Measurements from ENCODE around the gene ASS1. TPM values are rescaled to one million over a fixed set of nuclear protein-coding genes. Genes with fewer than 3 reads are reported as not detected.
"Not testable (repeated sequence)": the region's sequence is repeated elsewhere in the genome, so short reads cannot be mapped to it uniquely, and the experiment has no call there.

The ASS1 gene
- total RNA-seq, 1 donor from 2014 or later = 117 TPM

- Histone ChIP-seq H3K9me3 (ENCODE audit: insufficient read depth, low read depth, low read length) (no peaks in the 10 kb centered on the region), H2AFZ (ENCODE audit: low read depth, low read length) (peak overlapping the region; percentile 96), H3K27me3 (ENCODE audit: insufficient read depth, low read length) (no peaks in the 10 kb centered on the region), H3K9ac (ENCODE audit: low read length) (no peak overlapping the region), H3K79me2 (ENCODE audit: insufficient read depth, low read length) (no peaks in the 10 kb centered on the region), H3K27ac (ENCODE audit: low read depth, low read length) (no peak overlapping the region), H4K20me1 (ENCODE audit: insufficient read depth, low read length) (no peaks in the 10 kb centered on the region), H3K4me3 (ENCODE audit: insufficient read depth, low read depth, low read length) (no peak overlapping the region), H3K4me1 (ENCODE audit: insufficient read depth, low read length) (peaks cover 8% of the 10 kb centered on the region), H3K4me2 (ENCODE audit: low read length) (peak overlapping the region; percentile 89), H3K36me3 (ENCODE audit: insufficient read depth, low read length) (no peaks in the 10 kb centered on the region)
- no peak for DNase-seq (ENCODE audit: low read depth)
- H3K4me1 Mint-ChIP-seq (ENCODE audit: low read depth, unreplicated experiment) = no peaks in the 10 kb centered on the region
- no peak for FAIRE-seq
- peaks cover 43% of the 10 kb centered on the region for H3K27me3 Mint-ChIP-seq (ENCODE audit: low read depth, unreplicated experiment)
- peaks cover 13% of the 10 kb centered on the region for H3K9me3 Mint-ChIP-seq (ENCODE audit: unreplicated experiment)
- no peak overlapping the region for H3K4me3 Mint-ChIP-seq (ENCODE audit: unreplicated experiment)
- no peak for TF ChIP-seq EZH2 (IDR thresholded peaks at IDR 0.05; ENCODE audit: insufficient read depth, low read length)
- no peak for TF ChIP-seq CTCF (IDR thresholded peaks at IDR 0.05; ENCODE audit: insufficient read depth, low read depth, low read length)
- H3K36me3 Mint-ChIP-seq (ENCODE audit: low read depth, unreplicated experiment) = peaks cover 4% of the 10 kb centered on the region
- H3K27ac Mint-ChIP-seq (ENCODE audit: unreplicated experiment) = no peak overlapping the region
These were observed 10.9 kb upstream of the ASS1 start for GRCh38 chr9:130433947-130434262.

GRCh38 chr9:130434656-130435055 lies 10.1 kb upstream of the ASS1 start:
- H3K27me3 ChIP-seq (ENCODE audit: insufficient read depth, low read length); DNase-seq (ENCODE audit: low read depth); H3K4me3 ChIP-seq (ENCODE audit: insufficient read depth, low read depth, low read length); H2AFZ ChIP-seq (ENCODE audit: low read depth, low read length); H3K9ac ChIP-seq (ENCODE audit: low read length); FAIRE-seq; H3K27ac Mint-ChIP-seq (ENCODE audit: unreplicated experiment); H3K4me1 Mint-ChIP-seq (ENCODE audit: low read depth, unreplicated experiment); H3K4me2 ChIP-seq (ENCODE audit: low read length); H3K4me3 Mint-ChIP-seq (ENCODE audit: unreplicated experiment); H3K27ac ChIP-seq (ENCODE audit: low read depth, low read length); H3K36me3 ChIP-seq (ENCODE audit: insufficient read depth, low read length); H4K20me1 ChIP-seq (ENCODE audit: insufficient read depth, low read length); H3K4me1 ChIP-seq (ENCODE audit: insufficient read depth, low read length); H3K79me2 ChIP-seq (ENCODE audit: insufficient read depth, low read length); H3K36me3 Mint-ChIP-seq (ENCODE audit: low read depth, unreplicated experiment); H3K9me3 ChIP-seq (ENCODE audit: insufficient read depth, low read depth, low read length): not testable (repeated sequence)
- peaks cover 43% of the 10 kb centered on the region for H3K27me3 Mint-ChIP-seq (ENCODE audit: low read depth, unreplicated experiment)
- H3K9me3 Mint-ChIP-seq (ENCODE audit: unreplicated experiment) = peaks cover 19% of the 10 kb centered on the region

GRCh38 chr9:130437011-130437789 lies 7.6 kb upstream of the ASS1 start:
- no peak overlapping the region for H3K9ac ChIP-seq (ENCODE audit: low read length)
- H3K27ac ChIP-seq (ENCODE audit: low read depth, low read length) = no peak overlapping the region
- no peaks in the 10 kb centered on the region for H4K20me1 ChIP-seq (ENCODE audit: insufficient read depth, low read length)
- H3K27ac Mint-ChIP-seq (ENCODE audit: unreplicated experiment) = no peak overlapping the region
- FAIRE-seq (no peak), DNase-seq (ENCODE audit: low read depth) (no peak)
- no peaks in the 10 kb centered on the region for H3K79me2 ChIP-seq (ENCODE audit: insufficient read depth, low read length)
- no peak overlapping the region for H3K4me3 ChIP-seq (ENCODE audit: insufficient read depth, low read depth, low read length)
- peaks cover 16% of the 10 kb centered on the region for H3K9me3 Mint-ChIP-seq (ENCODE audit: unreplicated experiment)
- H3K36me3 ChIP-seq (ENCODE audit: insufficient read depth, low read length) = no peaks in the 10 kb centered on the region
- no peaks in the 10 kb centered on the region for H3K4me1 Mint-ChIP-seq (ENCODE audit: low read depth, unreplicated experiment)
- H3K27me3 ChIP-seq (ENCODE audit: insufficient read depth, low read length) = no peaks in the 10 kb centered on the region
- TF ChIP-seq EZH2 (IDR thresholded peaks at IDR 0.05; ENCODE audit: insufficient read depth, low read length) (no peak), CTCF (IDR thresholded peaks at IDR 0.05; ENCODE audit: insufficient read depth, low read depth, low read length) (no peak)
- H2AFZ ChIP-seq (ENCODE audit: low read depth, low read length) = no peak overlapping the region
- H3K27me3 Mint-ChIP-seq (ENCODE audit: low read depth, unreplicated experiment) = peaks cover 38% of the 10 kb centered on the region
- no peak overlapping the region for H3K4me2 ChIP-seq (ENCODE audit: low read length)
- H3K9me3 ChIP-seq (ENCODE audit: insufficient read depth, low read depth, low read length) = peaks cover 4% of the 10 kb centered on the region
- no peak overlapping the region for H3K4me3 Mint-ChIP-seq (ENCODE audit: unreplicated experiment)
- H3K4me1 ChIP-seq (ENCODE audit: insufficient read depth, low read length) = peaks cover 8% of the 10 kb centered on the region
- H3K36me3 Mint-ChIP-seq (ENCODE audit: low read depth, unreplicated experiment) = peaks cover under 1% of the 10 kb centered on the region

All from astrocyte (in vitro differentiated cells and primary cell).